ENCODE results near the gene AWAT2. TPM values are rescaled to one million over a fixed set of nuclear protein-coding genes. Genes with fewer than 3 reads are reported as not detected.

AWAT2 gene
- total RNA-seq, 1 donor: not detected

- H3K27me3 ChIP-seq (ENCODE audit: insufficient read depth, low read length): no peaks in the 10 kb centered on the region
Observed at GRCh38 chrX:69995362-69996112, 54.2 kb downstream of the AWAT2 start.

GRCh38 chrX:69993494-69993893, 56.2 kb downstream of the AWAT2 start:
- no peaks in the 10 kb centered on the region for H3K27me3 ChIP-seq (ENCODE audit: insufficient read depth, low read length)
- H3K4me3 ChIP-seq (ENCODE audit: low read length): no peak overlapping the region
- no peaks in the 10 kb centered on the region for H3K4me1 ChIP-seq (ENCODE audit: insufficient read depth, low read length)
- no peaks in the 10 kb centered on the region for H3K9me3 ChIP-seq (ENCODE audit: low read depth, low read length)

More at GRCh38 chrX:69995362-69996112, 54.2 kb downstream of the AWAT2 start:
- no peaks in the 10 kb centered on the region for H3K4me1 ChIP-seq (ENCODE audit: insufficient read depth, low read length)
- H3K9me3 ChIP-seq (ENCODE audit: low read depth, low read length): no peaks in the 10 kb centered on the region
- no peak overlapping the region for H3K4me3 ChIP-seq (ENCODE audit: low read length)

GRCh38 chrX:69991685-69992084, 58.1 kb downstream of the AWAT2 start:
- H3K27me3 ChIP-seq (ENCODE audit: insufficient read depth, low read length): no peaks in the 10 kb centered on the region
- no peaks in the 10 kb centered on the region for H3K9me3 ChIP-seq (ENCODE audit: low read depth, low read length)

More at GRCh38 chrX:69991685-69992084, 58.1 kb downstream of the AWAT2 start:
- no peaks in the 10 kb centered on the region for H3K4me1 ChIP-seq (ENCODE audit: insufficient read depth, low read length)
- H3K4me3 ChIP-seq (ENCODE audit: low read length): no peak overlapping the region

Other genes starting within 250 kb of the AWAT2 start
- not detected for gene OTUD6A, start 12.5 kb upstream of the AWAT2 start, total RNA-seq
- gene IGBP1, start 83.5 kb upstream of the AWAT2 start, total RNA-seq: 118 TPM
- gene DGAT2L6, start 127.5 kb upstream of the AWAT2 start, total RNA-seq: not detected
- not detected for gene AWAT1, start 184.7 kb upstream of the AWAT2 start, total RNA-seq
- not detected for gene P2RY4, start 210.3 kb upstream of the AWAT2 start, total RNA-seq
- gene ARR3, start 218.4 kb upstream of the AWAT2 start, total RNA-seq: not detected
- not detected for gene RAB41, start 232.2 kb upstream of the AWAT2 start, total RNA-seq
- 4.4 TPM for gene PDZD11, start 240.0 kb upstream of the AWAT2 start, total RNA-seq
- 0.42 TPM for gene KIF4A, start 240.2 kb upstream of the AWAT2 start, total RNA-seq

Measured in mononuclear cell (primary cell).